ENCODE measurements around the gene RPL37. TPM values are rescaled to one million over a fixed set of nuclear protein-coding genes. Genes with fewer than 3 reads are reported as not detected.
"Not testable (repeated sequence)": the region's sequence is repeated elsewhere in the genome, so short reads cannot be mapped to it uniquely, and the experiment has no call there.

Gene RPL37
- 100 to 1,000 TPM; 785 to 853 (median 837) TPM for total RNA-seq
- long read RNA-seq, donor 1, full-length matches to known transcripts, result 97 of 115 reads
- long read RNA-seq, donor 1, partial matches to known transcripts, result 2 of 115 reads
- long read RNA-seq, donor 1, other reads (novel, unspliced or antisense), result 16 of 115 reads
- long read RNA-seq, donor 2, full-length matches to known transcripts, result 173 of 235 reads
- long read RNA-seq, donor 2, partial matches to known transcripts, result 55 of 235 reads
- long read RNA-seq, donor 2, other reads (novel, unspliced or antisense), result 7 of 235 reads

- peak; percentile 95 to 97 (median 96) for DNase-seq
- peak; percentile 99 for ATAC-seq
- peaks cover 10% of the 10 kb centered on the region for H3K36me3 ChIP-seq (ENCODE audit: low read depth)
- H3K4me1 ChIP-seq (ENCODE audit: low read depth), result peaks cover 9% of the 10 kb centered on the region
- TF ChIP-seq CTCF (IDR thresholded peaks at IDR 0.05), result no peak
- H3K9me3 ChIP-seq, result no peaks in the 10 kb centered on the region
- intact Hi-C loops (cut with DNase I, micrococcal nuclease), result loop anchor here in 1 of 2 donors (5.0 kb wide), 1 partner anchor 78 kb away; the partner anchor contains the start of gene TTC33
- H3K4me3 ChIP-seq, result peak within 1 kb of the TSS; percentile 52
Observed at GRCh38 chr5:40834849-40835787, at the start of gene RPL37. Gene RPL37, minus strand, starts transcription at chr5:40835222. Its CDS starts 37 bp downstream, at chr5:40835185.

- H3K36me3 ChIP-seq (ENCODE audit: low read depth); H3K4me1 ChIP-seq (ENCODE audit: low read depth); H3K9me3 ChIP-seq; DNase-seq; intact Hi-C loops (cut with DNase I, micrococcal nuclease); ATAC-seq; H3K4me3 ChIP-seq: not testable (repeated sequence)
Observed at GRCh38 chr5:40883051-40883450, 48.0 kb upstream of the RPL37 start.

GRCh38 chr5:40882291-40882690 is 47.3 kb upstream of the RPL37 start:
- Histone ChIP-seq H3K9me3 (peaks cover 11% of the 10 kb centered on the region), H3K36me3 (ENCODE audit: low read depth) (no peaks in the 10 kb centered on the region), H3K4me1 (ENCODE audit: low read depth) (no peaks in the 10 kb centered on the region), H3K4me3 (no peak overlapping the region)
- ATAC-seq (no peak), DNase-seq (no peak)
- intact Hi-C loops (cut with DNase I, micrococcal nuclease), result no loop called here
- TF ChIP-seq CTCF (IDR thresholded peaks at IDR 0.05), result no peak

GRCh38 chr5:40879163-40879942 is 44.3 kb upstream of the RPL37 start:
- Histone ChIP-seq H3K4me1 (ENCODE audit: low read depth) (no peaks in the 10 kb centered on the region), H3K9me3 (peaks cover 11% of the 10 kb centered on the region), H3K4me3 (no peak overlapping the region), H3K36me3 (ENCODE audit: low read depth) (no peaks in the 10 kb centered on the region)
- intact Hi-C loops (cut with DNase I, micrococcal nuclease), result no loop called here
- DNase-seq (no peak), ATAC-seq (no peak)
- no peak for TF ChIP-seq CTCF (IDR thresholded peaks at IDR 0.05)

- ATAC-seq (no peak), DNase-seq (no peak)
- Histone ChIP-seq H3K36me3 (ENCODE audit: low read depth) (no peaks in the 10 kb centered on the region), H3K9me3 (peaks cover 10% of the 10 kb centered on the region), H3K4me3 (no peak overlapping the region), H3K4me1 (ENCODE audit: low read depth) (no peaks in the 10 kb centered on the region)
- no peak for TF ChIP-seq CTCF (IDR thresholded peaks at IDR 0.05)
- intact Hi-C loops (cut with DNase I, micrococcal nuclease), result no loop called here
Observed at GRCh38 chr5:40877371-40877988, 42.5 kb upstream of the RPL37 start.

Data from mucosa of descending colon (tissue), 3 donors.